Measurements from ENCODE around the gene IKBIP.
A peak's percentile ranks its signal among the peaks of the same experiment; 100 is the strongest.

The IKBIP gene

DNA sequence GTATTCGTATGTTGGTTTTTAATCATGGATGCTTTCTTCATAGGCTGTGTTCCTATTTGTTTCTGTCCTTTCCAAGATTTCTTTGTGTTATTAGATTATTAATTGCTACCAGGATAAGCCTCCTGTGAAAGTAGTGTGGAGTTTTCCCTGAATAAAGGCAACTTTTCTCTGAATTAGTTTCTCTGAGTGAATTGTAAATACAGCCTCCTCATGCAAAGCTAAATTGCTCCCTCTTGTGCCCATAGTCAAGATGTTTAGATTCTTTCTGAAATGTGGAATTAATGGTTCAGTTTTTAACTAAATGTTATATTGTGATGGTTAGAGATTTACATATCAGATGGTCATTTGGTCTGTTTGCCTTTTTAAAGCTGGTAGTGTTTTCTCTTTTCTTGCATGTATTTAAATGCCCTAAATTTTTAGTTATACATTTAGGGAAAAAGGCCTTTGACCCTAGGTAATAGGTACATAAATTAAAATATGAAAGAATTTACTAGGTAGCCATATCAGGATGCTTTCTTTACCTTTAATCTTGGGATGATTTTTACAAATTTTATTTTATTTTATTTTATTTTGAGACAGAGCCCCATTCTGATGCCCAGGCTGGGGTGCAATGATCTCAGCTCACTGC is 9.4 kb upstream of the IKBIP start:
- no peak overlapping the region for H3K4me2 ChIP-seq (ENCODE audit: low read depth, low read length, poor library complexity, severe bottlenecking)
- TF ChIP-seq EZH2phosphoT487 (conservative IDR thresholded peaks at IDR 0.05; ENCODE audit: low read length), result no peak
- TF ChIP-seq, protein P1, sequence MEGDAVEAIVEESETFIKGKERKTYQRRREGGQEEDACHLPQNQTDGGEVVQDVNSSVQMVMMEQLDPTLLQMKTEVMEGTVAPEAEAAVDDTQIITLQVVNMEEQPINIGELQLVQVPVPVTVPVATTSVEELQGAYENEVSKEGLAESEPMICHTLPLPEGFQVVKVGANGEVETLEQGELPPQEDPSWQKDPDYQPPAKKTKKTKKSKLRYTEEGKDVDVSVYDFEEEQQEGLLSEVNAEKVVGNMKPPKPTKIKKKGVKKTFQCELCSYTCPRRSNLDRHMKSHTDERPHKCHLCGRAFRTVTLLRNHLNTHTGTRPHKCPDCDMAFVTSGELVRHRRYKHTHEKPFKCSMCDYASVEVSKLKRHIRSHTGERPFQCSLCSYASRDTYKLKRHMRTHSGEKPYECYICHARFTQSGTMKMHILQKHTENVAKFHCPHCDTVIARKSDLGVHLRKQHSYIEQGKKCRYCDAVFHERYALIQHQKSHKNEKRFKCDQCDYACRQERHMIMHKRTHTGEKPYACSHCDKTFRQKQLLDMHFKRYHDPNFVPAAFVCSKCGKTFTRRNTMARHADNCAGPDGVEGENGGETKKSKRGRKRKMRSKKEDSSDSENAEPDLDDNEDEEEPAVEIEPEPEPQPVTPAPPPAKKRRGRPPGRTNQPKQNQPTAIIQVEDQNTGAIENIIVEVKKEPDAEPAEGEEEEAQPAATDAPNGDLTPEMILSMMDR (IDR thresholded peaks at IDR 0.05; ENCODE audit: insufficient read depth, low read length, poor library complexity, severe bottlenecking), result peak; percentile 54
- no peaks in the 10 kb centered on the region for H3K27me3 ChIP-seq (ENCODE audit: low read length)
- no peak overlapping the region for H3K9ac ChIP-seq (ENCODE audit: low read length)
- peaks cover 25% of the 10 kb centered on the region; the same call in 1 of the 2 replicates for H3K36me3 ChIP-seq (ENCODE audit: low read length)
- H2AFZ ChIP-seq (ENCODE audit: low read depth, low read length, severe bottlenecking), result no peak overlapping the region
- H3K9me3 ChIP-seq (ENCODE audit: insufficient read depth, low read length), result no peaks in the 10 kb centered on the region
- H3K9me2 ChIP-seq (replicated peaks; ENCODE audit: insufficient read depth, low read length), result no peaks in the 10 kb centered on the region
- H3K79me2 ChIP-seq (ENCODE audit: insufficient read depth, low read length), result no peaks in the 10 kb centered on the region
- no peak overlapping the region for H3K27ac ChIP-seq (ENCODE audit: low read depth, low read length)
- H4K20me1 ChIP-seq (ENCODE audit: low read depth, low read length), result no peaks in the 10 kb centered on the region
- no peak overlapping the region for H3K4me3 ChIP-seq (ENCODE audit: insufficient read depth, low read length, poor library complexity, severe bottlenecking)
- H3F3A ChIP-seq (ENCODE audit: insufficient read depth), result peaks cover 9% of the 10 kb centered on the region; the same call in 1 of the 2 replicates

DNA sequence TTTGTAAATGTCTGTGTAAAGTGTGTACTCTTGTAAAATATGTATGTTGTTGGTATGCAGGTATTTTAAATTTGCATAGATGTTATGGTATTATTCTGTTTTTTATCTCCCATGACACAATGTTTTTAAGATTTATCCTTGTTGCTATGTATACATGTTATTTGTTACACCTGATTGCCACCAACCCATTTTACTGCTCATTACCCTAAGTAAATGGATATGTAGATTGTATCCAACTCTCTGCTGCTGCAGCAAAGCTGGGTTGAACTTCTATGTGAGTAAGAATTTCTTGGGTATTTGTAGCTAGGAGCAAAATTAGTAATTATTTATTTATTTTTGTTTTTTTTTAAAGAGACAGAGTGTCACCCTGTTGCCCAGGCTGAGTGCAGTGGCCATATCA is 6.7 kb upstream of the IKBIP start:
- Histone ChIP-seq H3K4me2 (ENCODE audit: low read depth, low read length, poor library complexity, severe bottlenecking) (no peak overlapping the region), H4K20me1 (ENCODE audit: low read depth, low read length) (no peaks in the 10 kb centered on the region), H3K9ac (ENCODE audit: low read length) (no peak overlapping the region), H3K79me2 (ENCODE audit: insufficient read depth, low read length) (peaks cover 9% of the 10 kb centered on the region), H3K9me2 (replicated peaks; ENCODE audit: insufficient read depth, low read length) (no peaks in the 10 kb centered on the region), H3K4me3 (ENCODE audit: insufficient read depth, low read length, poor library complexity, severe bottlenecking) (no peak overlapping the region), H3F3A (ENCODE audit: insufficient read depth) (peaks cover 15% of the 10 kb centered on the region; the same call in 1 of the 2 replicates), H3K27me3 (ENCODE audit: low read length) (no peaks in the 10 kb centered on the region), H2AFZ (ENCODE audit: low read depth, low read length, severe bottlenecking) (no peak overlapping the region), H3K9me3 (ENCODE audit: insufficient read depth, low read length) (no peaks in the 10 kb centered on the region), H3K27ac (ENCODE audit: low read depth, low read length) (no peak overlapping the region), H3K36me3 (ENCODE audit: low read length) (peaks cover 21% of the 10 kb centered on the region; the same call in 1 of the 2 replicates)
- TF ChIP-seq EZH2phosphoT487 (conservative IDR thresholded peaks at IDR 0.05; ENCODE audit: low read length), result no peak
- TF ChIP-seq, protein P1 (IDR thresholded peaks at IDR 0.05; ENCODE audit: insufficient read depth, low read length, poor library complexity, severe bottlenecking), result no peak

GRCh38 chr12:98646294-98647090 is 1.9 kb upstream of the IKBIP start:
- Histone ChIP-seq H3K79me2 (ENCODE audit: insufficient read depth, low read length) (peaks cover 52% of the 10 kb centered on the region), H3K9me2 (replicated peaks; ENCODE audit: insufficient read depth, low read length) (no peaks in the 10 kb centered on the region), H3K4me2 (ENCODE audit: low read depth, low read length, poor library complexity, severe bottlenecking) (peak overlapping the region; percentile 87), H3K36me3 (ENCODE audit: low read length) (peaks cover 21% of the 10 kb centered on the region; the same call in 1 of the 2 replicates), H3K9ac (ENCODE audit: low read length) (peak overlapping the region; percentile 95), H3K9me3 (ENCODE audit: insufficient read depth, low read length) (no peaks in the 10 kb centered on the region), H3F3A (ENCODE audit: insufficient read depth) (peaks cover 16% of the 10 kb centered on the region; the same call in 1 of the 2 replicates), H4K20me1 (ENCODE audit: low read depth, low read length) (no peaks in the 10 kb centered on the region), H3K27ac (ENCODE audit: low read depth, low read length) (no peak overlapping the region), H2AFZ (ENCODE audit: low read depth, low read length, severe bottlenecking) (peak overlapping the region; percentile 70), H3K4me3 (ENCODE audit: insufficient read depth, low read length, poor library complexity, severe bottlenecking) (peak overlapping the region; percentile 96), H3K27me3 (ENCODE audit: low read length) (no peaks in the 10 kb centered on the region)
- TF ChIP-seq, protein P1 (IDR thresholded peaks at IDR 0.05; ENCODE audit: insufficient read depth, low read length, poor library complexity, severe bottlenecking), result no peak
- no peak for TF ChIP-seq EZH2phosphoT487 (conservative IDR thresholded peaks at IDR 0.05; ENCODE audit: low read length)
